Suppressor macrophage (primary cell): ENCODE data around the gene TMEM204.

Experiments
- DNase-seq, 4 experiments: peaks; one replicate each; pipeline ENCODE4 v3.0.0-alpha.2; 2020 to 2022

TMEM204 gene

DNA sequence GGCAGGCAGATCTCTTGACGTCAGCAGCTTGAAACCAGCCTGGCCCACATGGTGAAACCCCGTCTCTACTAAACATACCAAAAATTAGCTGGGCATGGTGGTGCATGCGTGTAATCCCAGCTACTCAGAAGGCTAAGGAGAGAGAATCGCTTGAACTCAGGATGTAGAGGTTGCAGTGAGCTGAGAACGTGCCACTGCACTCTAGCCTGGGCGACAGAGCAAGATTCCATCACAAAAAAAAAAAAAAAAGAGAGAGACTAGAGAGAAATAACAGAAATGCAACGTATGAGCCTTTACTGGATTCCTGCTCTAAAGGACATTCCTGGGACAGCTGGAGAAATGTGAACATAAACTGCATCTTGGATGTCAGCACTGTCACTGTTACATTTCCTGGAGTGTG lies 67.6 kb downstream of the TMEM204 start:
- DNase-seq, result no peak

DNA sequence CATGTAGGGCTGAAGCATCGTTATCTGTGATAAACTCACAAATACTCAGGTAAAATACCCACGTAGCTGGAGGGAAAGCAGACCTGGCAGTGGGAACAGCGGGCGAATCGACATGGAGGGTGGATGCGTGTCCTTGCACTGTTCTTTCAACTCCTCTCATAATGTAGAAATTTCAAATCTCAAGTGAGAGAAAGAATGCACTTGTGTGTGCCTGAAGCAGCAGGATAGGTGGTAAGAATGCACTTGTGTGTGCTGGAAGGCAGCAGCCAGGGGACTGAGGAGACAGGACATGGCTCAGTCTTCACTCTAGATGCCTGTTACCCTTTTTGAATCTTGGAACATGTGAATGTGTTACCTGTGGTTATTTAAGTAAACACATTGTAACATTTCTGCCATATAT lies 68.0 kb downstream of the TMEM204 start:
- no peak for DNase-seq

DNA sequence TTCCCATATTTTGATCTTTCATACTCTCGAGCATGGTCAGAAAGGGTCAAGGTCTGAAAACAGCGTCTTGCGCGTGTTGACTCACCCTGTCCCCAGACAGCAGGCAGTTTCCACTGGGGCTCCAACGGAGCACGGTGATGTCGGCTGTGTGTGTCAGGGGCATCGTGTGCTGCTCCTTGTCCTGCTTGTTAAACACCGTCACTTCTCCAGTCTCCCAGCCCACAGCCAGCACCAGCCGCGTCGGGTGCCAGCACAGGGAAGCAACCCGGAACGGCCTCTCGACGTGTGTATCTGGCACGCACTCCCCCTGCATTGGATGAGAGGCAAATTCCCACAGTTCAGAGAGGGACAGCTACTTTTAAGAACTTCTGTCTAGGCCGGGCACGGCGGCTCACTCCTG lies 68.8 kb downstream of the TMEM204 start:
- DNase-seq, result no peak
